A673 (cell line): ENCODE data around the gene SH3D19.
A peak's percentile ranks its signal among the peaks of the same experiment; 100 is the strongest.

Experiments used
- CTCF ChIP-seq: fragments of 300-800, 200-600 bp; sonication (generic); conservative IDR thresholded peaks from 2 replicates; pipeline ENCODE4 v1.5.1; 2017; ENCODE audit warnings: low read depth, mild to moderate bottlenecking, antibody characterized with exemption, low read length, moderate library complexity, mixed read lengths
- EZH2 ChIP-seq: fragments of 200-600 bp; sonication (generic); IDR thresholded peaks from 2 replicates; pipeline ENCODE4 v1.6.1; 2017; ENCODE audit warnings: borderline replicate concordance, low read depth, mild to moderate bottlenecking, mixed read lengths, antibody characterized with exemption, low read length; ENCODE audit not compliant: poor library complexity, severe bottlenecking

- TF ChIP-seq CTCF (peak; percentile 89), EZH2 (no peak)
These were observed 48.4 kb downstream of the SH3D19 start, which contains the start of gene PRSS48 for GRCh38 chr4:151276787-151277562.
